ENCODE results near the gene LRRC14B.

DNA sequence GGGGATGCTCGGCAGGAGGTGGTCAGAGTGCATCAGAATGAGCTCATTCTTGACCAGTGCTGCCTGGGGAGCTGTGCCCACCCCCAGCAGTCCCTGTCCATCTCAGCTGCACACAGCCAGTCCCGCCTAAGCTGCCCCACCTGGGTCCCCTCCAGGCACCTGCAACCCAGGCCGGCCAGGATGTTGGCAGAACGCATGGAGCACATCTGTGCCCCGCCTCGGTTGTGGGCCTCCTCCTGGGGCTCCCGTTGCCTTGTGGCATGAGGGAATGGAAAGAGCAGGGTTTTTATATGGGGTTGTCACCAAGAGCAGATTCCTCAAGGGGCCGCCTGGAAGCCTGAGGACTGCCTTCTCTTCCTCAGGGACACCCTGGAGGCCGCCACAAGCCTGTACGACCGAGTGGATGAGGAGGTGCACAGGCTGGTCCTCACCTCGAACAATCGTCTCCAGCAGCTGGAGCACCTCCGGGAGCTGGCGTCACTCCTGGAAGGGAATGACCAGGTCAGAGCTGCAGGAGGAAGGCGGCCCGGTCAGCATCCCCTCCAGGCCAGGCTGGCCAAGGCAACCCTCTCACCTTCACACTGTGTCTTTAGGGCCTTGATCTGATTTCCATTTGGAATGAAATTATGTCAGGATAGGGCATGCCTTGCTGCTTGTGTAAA, 34.8 kb upstream of the LRRC14B start:
- no peak for TF ChIP-seq POLR2A (IDR thresholded peaks at IDR 0.05)
- TF ChIP-seq, protein P1, sequence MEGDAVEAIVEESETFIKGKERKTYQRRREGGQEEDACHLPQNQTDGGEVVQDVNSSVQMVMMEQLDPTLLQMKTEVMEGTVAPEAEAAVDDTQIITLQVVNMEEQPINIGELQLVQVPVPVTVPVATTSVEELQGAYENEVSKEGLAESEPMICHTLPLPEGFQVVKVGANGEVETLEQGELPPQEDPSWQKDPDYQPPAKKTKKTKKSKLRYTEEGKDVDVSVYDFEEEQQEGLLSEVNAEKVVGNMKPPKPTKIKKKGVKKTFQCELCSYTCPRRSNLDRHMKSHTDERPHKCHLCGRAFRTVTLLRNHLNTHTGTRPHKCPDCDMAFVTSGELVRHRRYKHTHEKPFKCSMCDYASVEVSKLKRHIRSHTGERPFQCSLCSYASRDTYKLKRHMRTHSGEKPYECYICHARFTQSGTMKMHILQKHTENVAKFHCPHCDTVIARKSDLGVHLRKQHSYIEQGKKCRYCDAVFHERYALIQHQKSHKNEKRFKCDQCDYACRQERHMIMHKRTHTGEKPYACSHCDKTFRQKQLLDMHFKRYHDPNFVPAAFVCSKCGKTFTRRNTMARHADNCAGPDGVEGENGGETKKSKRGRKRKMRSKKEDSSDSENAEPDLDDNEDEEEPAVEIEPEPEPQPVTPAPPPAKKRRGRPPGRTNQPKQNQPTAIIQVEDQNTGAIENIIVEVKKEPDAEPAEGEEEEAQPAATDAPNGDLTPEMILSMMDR (IDR thresholded peaks at IDR 0.05), result no peak
